Medulla oblongata (tissue), 1 donor: ENCODE results near the gene CYBA.

Source experiments
- DNase-seq: peaks from one replicate; pipeline ENCODE4 v3.0.0-alpha.2; 2015; ENCODE audit errors: extremely low spot score

CYBA gene

DNA sequence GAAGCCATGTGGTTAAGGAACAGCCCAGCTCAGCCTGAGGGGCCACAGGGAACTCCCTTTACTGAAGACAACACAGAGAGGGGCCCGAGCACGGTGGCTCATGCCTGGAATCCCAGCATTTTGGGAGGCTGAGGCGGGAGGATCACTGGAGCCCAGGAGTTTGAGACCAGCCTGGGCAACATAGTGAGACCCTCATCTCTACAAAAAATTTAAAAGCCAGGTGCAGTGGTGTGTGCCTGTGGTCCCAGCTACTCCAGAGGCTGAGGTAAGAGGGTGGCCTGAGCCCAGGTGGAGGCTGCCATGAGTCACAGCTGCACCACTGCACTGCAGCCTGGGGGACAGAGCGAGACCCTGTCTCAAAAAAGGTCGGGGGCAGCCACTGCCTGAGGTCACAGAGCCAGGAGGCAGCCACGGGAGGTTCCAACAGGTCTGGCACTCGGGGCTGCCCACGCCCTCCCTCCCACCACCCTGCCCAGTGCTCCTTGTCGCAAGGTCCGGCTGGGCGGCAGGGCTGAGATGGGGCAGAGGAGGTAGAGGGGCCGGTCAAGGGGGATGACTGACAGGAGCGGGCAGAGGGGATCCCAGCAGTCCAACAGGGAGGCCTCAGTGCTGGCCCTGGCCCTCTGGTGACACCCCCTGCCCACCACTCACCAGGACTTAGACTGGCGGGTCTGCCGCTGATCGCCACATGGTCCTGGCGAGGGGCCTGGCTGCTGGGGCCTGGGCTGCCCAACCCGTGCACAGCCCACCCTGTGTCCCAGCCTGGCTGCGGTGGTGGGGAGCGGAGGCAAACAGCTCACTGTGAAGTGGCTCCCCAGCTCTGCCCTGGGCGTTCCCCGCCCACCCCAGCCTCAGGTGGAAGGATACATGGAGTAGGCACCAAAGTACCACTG lies 3.4 kb downstream of the CYBA start:
- no peak for DNase-seq

DNA sequence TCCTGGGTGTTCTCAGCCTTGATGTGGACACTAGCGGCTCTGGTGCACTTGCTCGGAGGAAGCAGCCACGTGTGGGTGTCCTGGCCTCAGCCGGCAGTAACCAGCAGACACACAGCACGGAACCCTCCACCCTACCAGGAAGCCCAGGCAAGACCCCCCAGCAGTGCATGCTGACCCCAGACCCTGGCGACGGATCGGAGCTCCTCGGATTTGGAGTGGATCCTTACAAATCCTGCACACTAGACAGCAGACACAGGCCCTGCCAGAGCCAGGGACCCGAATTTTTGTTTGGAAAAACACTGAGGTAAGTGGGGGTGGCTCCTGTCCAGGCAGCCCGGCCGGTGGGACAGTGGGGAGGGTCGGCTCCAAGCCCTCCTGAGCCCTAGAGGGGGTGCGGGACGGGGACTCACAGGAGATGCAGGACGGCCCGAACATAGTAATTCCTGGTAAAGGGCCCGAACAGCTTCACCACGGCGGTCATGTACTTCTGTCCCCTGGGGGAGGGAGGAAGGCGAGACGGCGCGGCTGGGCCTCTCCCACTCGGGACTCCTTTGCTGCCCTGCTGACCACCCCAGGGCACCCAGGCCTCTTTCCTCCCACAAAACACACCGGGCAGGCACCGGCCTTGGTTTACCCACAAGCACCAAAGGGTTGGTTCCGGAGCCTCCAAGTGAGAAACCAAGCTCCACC lies 4.4 kb downstream of the CYBA start:
- no peak for DNase-seq

DNA sequence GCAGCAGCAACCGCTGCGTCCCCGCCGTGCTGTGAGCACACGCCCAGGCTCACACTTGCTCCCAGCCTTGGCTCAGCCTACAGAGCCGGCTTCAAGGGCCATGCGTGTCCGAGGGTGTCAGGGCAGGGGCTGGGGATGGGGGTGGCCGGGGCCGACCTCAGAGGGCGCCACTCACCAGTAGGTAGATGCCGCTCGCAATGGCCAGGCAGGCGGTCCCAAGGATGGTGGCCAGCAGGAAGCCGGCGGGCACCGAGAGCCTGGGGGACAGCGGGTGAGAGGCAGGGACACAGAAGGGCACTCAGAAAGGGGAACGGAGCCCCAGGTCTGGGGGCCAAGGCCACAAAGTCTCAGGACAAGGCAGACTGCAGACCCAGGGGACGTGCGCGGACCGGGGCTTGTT lies 4.9 kb downstream of the CYBA start:
- no peak for DNase-seq

DNA sequence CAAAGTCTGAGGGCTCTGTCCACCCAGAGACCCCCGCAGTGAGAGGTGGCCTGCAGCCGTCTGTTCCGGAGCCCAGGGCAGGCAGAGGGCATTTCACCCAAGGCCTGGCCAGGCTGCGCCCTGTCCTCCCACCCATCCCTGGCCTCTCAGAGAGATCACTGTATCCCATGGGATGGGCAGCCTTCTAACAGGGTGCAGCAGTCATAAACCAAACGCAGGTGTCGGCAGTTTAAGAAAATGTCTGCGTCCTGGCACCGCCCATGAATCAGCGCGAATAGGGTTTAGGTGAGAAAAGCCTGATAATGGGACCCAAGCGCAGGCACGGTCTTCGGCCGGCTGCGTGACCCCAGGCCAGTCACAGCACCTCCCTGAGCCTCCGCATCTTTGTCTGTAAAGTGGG lies 5.4 kb downstream of the CYBA start:
- no peak for DNase-seq

DNA sequence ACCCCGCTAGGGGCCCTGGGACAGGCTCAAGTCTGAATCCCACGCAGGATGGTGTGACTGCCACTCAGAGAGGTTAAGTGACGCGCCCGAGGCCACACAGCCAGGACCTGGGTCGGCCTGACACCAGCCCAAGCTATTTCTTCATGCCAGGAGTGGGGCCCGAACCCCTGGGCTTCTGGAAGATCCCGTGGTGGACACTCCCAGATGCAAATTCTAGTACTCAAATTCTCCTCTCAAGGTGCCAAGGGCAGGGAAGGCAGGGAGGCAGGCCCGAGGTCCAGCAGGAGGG lies 7.3 kb downstream of the CYBA start:
- DNase-seq = no peak

DNA sequence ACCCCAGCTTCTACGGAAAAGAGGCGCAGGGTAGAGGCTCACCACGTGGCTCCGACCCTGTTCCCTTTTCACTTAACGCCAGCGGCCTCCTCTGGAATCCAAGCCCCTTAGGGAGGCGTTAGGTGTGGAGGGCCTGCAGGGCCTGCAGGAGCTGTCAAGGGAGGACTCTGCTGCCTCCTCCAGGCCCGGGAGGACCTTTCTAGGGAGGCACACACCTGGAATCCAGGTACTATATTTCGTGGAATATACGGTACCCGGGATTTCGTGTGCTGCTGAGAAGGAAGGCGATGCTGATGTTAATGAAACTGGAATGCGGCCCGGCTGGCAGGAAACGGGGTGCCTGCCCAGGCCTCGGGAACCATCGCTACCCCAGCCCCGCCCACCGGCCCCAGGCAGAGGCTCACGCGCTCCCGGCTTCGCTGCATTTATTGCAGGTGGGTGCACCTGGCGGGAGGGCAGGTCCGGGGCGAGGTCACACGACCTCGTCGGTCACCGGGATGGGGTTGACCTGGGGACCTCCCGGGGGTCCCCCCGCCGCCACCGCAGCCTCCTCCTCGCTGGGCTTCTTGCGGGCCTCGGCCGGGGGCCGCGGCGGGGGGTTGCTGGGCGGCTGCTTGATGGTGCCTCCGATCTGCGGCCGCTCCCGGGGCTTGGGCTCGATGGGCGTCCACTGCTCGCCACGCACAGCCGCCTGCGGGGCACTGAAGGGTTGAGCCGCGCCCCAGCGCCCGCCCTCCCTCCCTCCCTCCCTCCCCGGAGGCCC lies 7.8 kb downstream of the CYBA start:
- no peak for DNase-seq

DNA sequence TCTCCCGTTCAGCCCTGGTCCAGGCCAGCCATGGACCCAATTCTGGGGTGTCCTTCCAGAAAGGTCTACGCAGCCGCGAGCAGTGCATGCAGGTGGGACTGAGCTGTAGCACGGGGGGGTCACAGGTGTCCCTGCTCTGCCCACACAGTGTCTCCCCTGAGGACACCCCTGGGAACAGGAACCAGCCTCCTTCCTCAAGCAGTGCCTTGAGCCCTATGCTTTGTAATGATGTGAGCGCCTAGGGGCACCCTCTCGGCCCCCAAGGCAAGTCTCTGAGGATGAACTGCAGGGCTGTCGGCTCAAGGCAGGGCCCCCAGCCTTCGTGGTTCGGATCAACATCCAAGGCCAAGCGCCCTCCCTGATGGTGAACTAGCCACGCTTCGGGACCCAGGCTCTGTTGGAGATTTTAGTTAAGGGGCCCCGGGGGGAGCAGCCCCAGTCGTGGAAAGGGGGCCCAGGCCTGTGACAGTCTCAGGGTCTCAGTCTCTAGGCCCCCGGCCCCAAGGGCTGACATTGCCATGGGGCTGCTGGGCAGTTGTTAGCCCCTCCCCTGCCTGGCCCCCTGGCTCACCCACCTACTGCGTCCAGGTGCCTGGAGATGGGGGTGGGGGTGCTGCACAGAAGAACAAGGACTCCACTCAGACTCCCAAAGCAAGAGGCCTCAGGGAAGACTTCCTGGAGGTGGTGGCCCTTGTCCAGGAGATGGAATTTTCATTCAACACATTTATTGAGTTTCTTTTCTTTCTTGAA lies 10.2 kb downstream of the CYBA start:
- no peak for DNase-seq

DNA sequence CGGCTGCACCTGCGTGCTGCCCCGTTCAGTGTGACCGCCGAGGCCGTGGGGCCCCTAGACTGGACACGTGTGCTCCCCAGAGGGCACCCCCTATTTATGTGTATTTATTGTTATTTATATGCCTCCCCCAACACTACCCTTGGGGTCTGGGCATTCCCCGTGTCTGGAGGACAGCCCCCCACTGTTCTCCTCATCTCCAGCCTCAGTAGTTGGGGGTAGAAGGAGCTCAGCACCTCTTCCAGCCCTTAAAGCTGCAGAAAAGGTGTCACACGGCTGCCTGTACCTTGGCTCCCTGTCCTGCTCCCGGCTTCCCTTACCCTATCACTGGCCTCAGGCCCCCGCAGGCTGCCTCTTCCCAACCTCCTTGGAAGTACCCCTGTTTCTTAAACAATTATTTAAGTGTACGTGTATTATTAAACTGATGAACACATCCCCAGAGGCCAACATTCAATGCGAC lies 10.8 kb downstream of the CYBA start:
- no peak for DNase-seq

DNA sequence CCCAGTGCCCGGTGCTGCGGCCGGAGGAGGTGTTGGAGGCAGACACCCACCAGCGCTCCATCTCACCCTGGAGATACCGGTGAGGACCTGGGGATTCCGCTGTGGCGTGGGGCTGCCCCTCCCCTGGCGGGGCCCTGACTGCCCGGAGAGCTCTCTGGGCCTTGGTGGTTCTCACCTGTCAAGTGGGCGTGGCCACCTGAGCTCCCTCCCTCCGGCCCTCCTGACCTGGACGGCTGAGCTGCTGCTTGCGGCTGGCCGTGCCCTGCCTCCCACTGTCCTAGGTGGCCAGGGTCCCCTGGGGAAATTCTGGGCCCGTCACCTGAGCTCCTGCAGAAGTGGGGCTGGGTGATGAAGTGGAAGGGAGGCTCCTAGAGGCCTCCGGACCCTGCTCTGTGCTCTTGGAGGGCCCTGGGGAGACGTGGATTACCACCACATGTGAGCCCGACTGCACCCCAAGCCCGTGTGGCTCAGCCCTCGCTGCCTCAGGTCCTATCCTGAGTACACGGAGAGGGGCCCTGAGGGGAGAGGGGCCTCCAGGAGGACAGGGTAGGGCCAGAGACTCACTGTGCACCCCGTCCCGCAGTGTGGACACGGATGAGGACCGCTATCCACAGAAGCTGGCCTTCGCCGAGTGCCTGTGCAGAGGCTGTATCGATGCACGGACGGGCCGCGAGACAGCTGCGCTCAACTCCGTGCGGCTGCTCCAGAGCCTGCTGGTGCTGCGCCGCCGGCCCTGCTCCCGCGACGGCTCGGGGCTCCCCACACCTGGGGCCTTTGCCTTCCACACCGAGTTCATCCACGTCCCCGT lies 11.4 kb downstream of the CYBA start:
- DNase-seq = no peak

DNA sequence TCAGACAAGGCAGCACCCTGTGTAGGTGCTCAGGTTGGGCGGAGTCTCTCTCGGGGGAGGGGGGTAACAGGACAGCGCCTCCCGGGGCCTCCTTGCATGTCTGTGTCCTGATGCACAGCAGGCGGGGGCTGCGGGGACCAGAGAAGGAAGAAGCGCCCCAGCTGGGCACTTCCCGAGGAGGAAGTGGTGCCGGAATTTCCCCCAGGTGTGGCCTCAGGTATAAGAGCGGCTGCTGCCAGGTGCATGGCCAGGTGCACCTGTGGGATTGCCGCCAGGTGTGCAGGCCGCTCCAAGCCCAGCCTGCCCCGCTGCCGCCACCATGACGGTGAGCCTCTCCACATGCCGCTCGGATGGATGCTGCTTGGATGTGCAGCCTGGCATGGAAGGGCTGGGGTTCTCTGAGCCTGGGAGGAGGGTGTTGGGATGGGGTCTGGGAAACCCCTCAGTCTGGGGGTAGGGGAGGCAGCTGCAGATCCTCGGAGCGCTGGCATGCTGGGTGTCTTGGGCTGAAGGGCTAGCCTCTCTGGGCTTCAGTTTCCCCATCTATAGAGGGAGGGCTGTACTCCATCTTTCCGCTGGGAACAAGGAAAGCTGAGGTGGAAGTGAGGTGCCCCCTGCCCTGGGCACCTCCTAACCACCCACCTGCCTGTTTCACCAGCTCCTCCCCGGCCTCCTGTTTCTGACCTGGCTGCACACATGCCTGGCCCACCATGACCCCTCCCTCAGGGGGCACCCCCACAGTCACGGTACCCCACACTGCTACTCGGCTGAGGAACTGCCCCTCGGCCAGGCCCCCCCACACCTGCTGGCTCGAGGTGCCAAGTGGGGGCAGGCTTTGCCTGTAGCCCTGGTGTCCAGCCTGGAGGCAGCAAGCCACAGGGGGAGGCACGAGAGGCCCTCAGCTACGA lies 12.3 kb downstream of the CYBA start, which contains the start of gene IL17C:
Gene IL17C (plus strand): TSS at position 250 of the 908 bp plus-strand sequence. CDS start 70 bp downstream, at position 320.
- no peak for DNase-seq

DNA sequence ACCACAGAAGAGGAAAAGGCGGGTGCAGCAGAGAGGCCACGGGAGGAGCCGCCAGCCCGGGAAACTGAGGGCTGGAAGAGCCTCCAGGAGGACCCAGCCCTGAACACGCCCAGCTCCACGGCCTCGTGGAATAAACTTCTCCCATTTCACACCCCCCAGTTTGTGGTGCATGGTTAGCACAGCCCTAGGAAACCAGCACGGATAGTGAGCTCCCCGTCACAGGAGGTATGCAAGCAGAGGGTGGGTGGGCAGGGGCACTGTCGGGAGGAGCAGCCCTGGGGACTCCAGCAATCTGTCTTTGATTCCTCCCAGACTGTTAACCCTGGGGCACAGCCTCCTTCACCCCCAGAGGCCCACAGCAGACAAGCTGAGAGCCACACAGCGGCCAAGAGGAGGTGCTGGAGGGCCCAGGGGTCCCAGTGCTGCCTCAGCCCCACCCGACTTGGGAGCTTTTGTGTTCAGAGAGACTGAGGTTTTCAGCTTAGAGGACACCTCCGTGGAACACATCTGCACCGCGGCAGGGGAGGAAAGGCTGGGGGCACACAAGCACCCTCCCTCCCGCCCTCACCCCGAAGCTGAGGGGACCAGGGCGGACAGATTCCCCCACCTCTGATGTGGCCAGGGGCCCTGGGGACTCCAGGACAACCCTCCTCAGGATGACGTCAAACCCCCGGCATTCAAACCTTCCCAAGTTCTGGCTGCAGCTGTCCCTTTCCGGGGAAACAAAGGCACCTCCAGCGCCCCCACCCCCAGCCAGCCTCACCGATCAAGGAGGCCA lies 14.2 kb downstream of the CYBA start:
- DNase-seq = no peak

DNA sequence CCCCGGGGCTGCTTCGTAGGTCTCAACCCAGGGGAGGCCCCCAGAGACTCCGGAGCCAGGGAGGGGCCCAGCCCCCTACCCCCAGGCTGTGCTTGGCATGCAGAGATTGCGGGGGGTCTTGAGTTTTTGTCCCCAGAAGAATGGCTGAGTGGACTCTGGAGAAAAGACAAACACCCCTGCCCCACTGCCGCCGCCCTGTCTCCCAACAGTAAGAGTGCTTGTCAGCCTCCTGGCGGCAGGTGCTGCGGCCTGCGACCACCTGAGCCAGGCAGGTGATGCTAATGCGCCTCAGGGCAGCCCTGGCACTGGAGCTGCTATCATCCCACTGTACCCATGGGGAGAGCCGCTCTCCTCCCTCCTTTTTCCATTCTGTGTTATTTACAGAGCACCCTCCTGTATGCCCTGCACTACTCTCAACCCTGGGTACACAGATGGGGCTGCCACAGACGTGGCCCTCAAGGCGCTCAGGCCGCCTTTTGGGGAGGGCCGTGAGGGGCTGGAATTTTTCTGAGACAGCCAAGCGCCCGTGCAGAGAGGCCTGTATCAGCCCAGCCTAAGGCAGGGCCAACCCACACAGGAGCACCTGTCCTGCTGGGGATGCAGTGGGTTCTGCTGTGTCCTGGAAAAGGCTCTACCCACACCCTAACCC lies 15.1 kb downstream of the CYBA start:
- DNase-seq = no peak

DNA sequence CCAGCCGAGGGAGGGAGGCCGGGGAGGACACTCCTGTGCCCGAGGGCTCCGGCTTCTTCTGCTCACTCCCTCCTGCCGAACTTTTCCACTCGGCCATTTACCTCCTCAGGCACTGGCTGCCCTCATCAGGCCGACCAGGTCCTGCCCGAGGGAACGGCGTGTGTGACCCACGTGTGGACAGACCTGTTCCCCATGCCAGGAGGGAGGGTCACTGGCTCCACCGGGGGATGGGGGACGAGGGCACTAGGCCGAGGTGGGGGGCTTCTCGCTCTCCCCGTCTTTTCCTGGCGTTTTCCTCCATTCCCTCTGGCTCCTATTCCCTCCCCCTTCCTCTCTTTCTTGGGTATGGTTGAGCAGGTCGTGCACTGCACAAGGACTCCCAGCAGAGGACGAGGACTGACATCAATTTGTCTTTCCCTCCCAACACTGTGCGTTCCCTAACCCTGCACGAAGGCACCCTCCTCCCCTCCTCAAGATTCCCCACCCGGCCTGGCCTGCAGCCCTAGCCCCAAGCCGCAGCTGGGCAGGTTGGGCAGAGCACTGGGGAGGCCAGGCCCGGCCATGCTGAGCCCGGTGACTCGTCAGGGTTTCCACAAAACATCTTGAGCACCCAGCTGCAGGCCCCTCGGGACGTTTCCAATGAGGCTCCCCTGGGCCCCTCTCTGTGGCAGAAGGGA lies 15.7 kb downstream of the CYBA start:
- DNase-seq = no peak

DNA sequence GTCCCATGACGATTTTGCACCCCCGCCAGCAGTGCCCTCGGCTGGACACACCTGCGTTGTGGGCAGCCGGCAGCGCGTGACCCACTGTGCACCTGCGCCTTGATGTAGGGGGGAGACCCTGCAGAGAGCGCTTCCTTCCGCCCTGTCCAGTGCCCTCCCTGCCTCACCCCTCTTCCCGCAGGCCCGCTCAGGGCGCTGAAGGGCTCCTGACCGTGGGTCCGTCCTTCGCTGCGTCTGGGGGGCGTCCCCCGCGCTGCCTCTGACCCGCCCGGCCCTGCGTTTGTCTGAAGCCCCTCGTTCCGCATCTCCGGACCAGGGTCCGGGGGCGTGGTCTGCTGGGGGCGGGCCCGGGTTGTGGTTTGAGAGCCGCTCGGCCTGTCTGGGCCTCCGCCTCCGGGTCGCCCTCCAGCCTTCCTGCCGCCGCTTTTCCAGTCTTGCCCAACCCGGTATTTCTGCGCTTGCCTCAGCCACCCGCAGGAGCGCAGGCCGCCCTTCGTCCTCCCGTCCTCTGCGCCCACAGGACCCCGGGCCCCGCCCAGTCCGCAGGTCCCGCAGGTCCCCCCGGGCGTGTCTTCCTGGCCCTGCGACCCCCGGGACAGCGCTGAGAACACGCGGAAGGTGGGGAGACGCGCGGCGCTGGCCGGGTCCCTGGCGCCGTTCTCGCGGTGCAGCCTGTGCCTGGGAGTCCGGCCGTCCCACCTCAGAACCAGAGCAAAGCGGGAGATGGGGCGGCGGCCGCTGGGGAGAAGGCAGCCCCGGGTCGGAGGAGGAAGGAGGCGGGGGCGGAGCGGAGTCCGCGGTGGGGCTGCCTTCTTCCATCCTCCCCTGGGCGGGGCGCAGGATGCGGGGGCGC lies 16.5 kb downstream of the CYBA start:
- DNase-seq = no peak

DNA sequence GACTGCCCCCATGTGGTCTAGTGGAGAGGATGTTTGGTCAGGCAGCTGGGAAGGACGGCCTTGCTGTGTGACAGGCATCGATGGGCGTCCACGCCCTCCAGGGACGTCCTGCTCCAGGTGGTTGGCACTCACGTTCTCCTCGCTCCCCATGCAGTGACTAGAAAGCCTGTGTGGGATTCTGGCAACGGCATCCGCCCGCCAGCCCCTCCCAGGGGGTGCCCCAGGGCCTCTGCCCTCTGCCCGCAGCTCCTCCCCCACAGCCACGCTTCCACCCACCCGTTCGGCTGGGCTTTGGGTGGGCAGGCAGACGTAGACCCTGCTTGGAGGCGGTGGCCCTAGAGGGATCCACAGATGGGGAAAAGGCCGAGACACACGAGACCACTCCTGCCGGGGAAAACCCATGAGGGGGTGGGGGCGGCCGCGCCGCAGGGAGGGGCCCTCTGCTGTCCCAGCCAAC lies 17.1 kb downstream of the CYBA start:
- peak; percentile 30 for DNase-seq

DNA sequence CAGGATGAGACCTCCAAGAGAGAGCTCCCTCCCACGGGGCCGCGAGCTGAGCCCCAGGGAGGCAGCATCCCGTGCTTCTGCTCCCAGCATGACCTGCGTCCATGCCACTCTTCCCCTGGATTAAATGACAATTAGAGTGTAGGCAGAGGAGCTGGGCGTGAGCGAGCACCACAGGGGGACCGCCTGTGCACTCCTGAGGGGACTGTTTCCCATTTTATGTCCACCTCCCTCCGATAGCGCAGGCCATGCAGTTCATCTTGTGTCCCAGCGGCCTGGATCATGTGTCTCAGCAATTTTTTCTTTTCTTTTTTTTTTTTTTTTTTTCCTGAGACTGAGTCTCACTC lies 18.3 kb downstream of the CYBA start:
- no peak for DNase-seq
